Measurements from ENCODE around the gene AKR1E2. TPM values are rescaled to one million over a fixed set of nuclear protein-coding genes. Genes with fewer than 3 reads are reported as not detected.

The AKR1E2 gene
- polyA plus RNA-seq, 1 donor, result 12.9 TPM

GRCh38 chr10:4844864-4845263 is 18.9 kb downstream of the AKR1E2 start:
- no peak for DNase-seq

- DNase-seq, result no peak
Observed at GRCh38 chr10:4845766-4846165, 19.8 kb downstream of the AKR1E2 start.

GRCh38 chr10:4846775-4847174 is 20.8 kb downstream of the AKR1E2 start:
- DNase-seq, result no peak

- DNase-seq, result no peak
Observed at GRCh38 chr10:4847561-4848355, 21.8 kb downstream of the AKR1E2 start.

GRCh38 chr10:4848356-4849041 is 22.5 kb downstream of the AKR1E2 start:
- no peak for DNase-seq

- no peak for DNase-seq
Observed at GRCh38 chr10:4849042-4849402, 23.0 kb downstream of the AKR1E2 start.

GRCh38 chr10:4849555-4850242 is 23.7 kb downstream of the AKR1E2 start:
- DNase-seq, result peak; percentile 91

- DNase-seq, result no peak
Observed at GRCh38 chr10:4850397-4850796, 24.4 kb downstream of the AKR1E2 start.

- DNase-seq, result no peak
Observed at GRCh38 chr10:4851176-4851575, 25.2 kb downstream of the AKR1E2 start.

- DNase-seq, result no peak
Observed at GRCh38 chr10:4851846-4852245, 25.8 kb downstream of the AKR1E2 start.

GRCh38 chr10:4865945-4866661 is 40.1 kb downstream of the AKR1E2 start:
- no peak for DNase-seq

- DNase-seq, result no peak
Observed at GRCh38 chr10:4867109-4867519, 41.1 kb downstream of the AKR1E2 start.

- DNase-seq, result no peak
Observed at GRCh38 chr10:4867520-4868356, 41.7 kb downstream of the AKR1E2 start.

GRCh38 chr10:4868357-4868657 is 42.3 kb downstream of the AKR1E2 start:
- no peak for DNase-seq

GRCh38 chr10:4882704-4883078 is 56.7 kb downstream of the AKR1E2 start:
- no peak for DNase-seq

GRCh38 chr10:4883079-4883739 is 57.2 kb downstream of the AKR1E2 start:
- no peak for DNase-seq

- DNase-seq, result no peak
Observed at GRCh38 chr10:4885162-4885561, 59.2 kb downstream of the AKR1E2 start.

GRCh38 chr10:4887501-4887900 is 61.5 kb downstream of the AKR1E2 start:
- no peak for DNase-seq

- no peak for DNase-seq
Observed at GRCh38 chr10:4888236-4888635, 62.2 kb downstream of the AKR1E2 start.

GRCh38 chr10:4889959-4890358 is 64.0 kb downstream of the AKR1E2 start:
- no peak for DNase-seq

- DNase-seq, result no peak
Observed at GRCh38 chr10:4892681-4893080, 66.7 kb downstream of the AKR1E2 start.

Measured in left kidney (tissue), 2 donors.